NCI-H146 treated with DMSO at 0.1 percent for 48 hours (cell line): ENCODE data around the gene TMC4.

Experiments
- DNase-seq: peaks from one replicate; lab custom pipeline; 2025; ENCODE audit not compliant: unreplicated experiment; lab: John Stamatoyannopoulos, UW

The TMC4 gene

GRCh38 chr19:54133957-54134590, 38.9 kb downstream of the TMC4 start:
- no peak for DNase-seq

GRCh38 chr19:54133312-54133956, 39.5 kb downstream of the TMC4 start:
- DNase-seq: peak; percentile 47

GRCh38 chr19:54129617-54129996, 43.4 kb downstream of the TMC4 start:
- no peak for DNase-seq

GRCh38 chr19:54128796-54129616, 44.0 kb downstream of the TMC4 start:
- DNase-seq: no peak

- no peak for DNase-seq
Observed at GRCh38 chr19:54128441-54128725, 44.6 kb downstream of the TMC4 start.

- no peak for DNase-seq
Observed at GRCh38 chr19:54127688-54128440, 45.1 kb downstream of the TMC4 start.

- DNase-seq: no peak
Observed at GRCh38 chr19:54125713-54126112, 47.2 kb downstream of the TMC4 start.

- no peak for DNase-seq
Observed at GRCh38 chr19:54124393-54124792, 48.6 kb downstream of the TMC4 start.

GRCh38 chr19:54123682-54124081, 49.3 kb downstream of the TMC4 start:
- no peak for DNase-seq

GRCh38 chr19:54121259-54121658, 51.7 kb downstream of the TMC4 start:
- no peak for DNase-seq

- DNase-seq: peak; percentile 96
Observed at GRCh38 chr19:54115109-54116063, 57.6 kb downstream of the TMC4 start, which contains the start of the genes PRPF31 and TFPT. PRPF31 (plus strand) TSS chr19:54115754; CDS start chr19:54118279, 2,525 bp downstream. TFPT (minus strand) TSS chr19:54115657; CDS start chr19:54115269, 388 bp downstream.

GRCh38 chr19:54114340-54115108, 58.4 kb downstream of the TMC4 start:
- no peak for DNase-seq
